Keratinocyte (primary cell): ENCODE data around the gene SLC9A3. TPM values are rescaled to one million over a fixed set of nuclear protein-coding genes. Genes with fewer than 3 reads are reported as not detected.

Experiments
- DNase-seq: peaks from one replicate; pipeline ENCODE4 v3.0.0-alpha.2; 2011; ENCODE audit warnings: low read depth, missing footprints, low spot score
- FAIRE-seq: peaks from 2 replicates; lab custom pipeline; 2011; peaks lifted over from hg19 to GRCh38; lab: Jason Lieb, UNC
- H2AFZ ChIP-seq: 2 replicates; pipeline ENCODE4 v1.6.0; 2012; ENCODE audit warnings: low read length, control low read depth, inconsistent platforms; ENCODE audit not compliant: control insufficient read depth
- H3K27ac ChIP-seq: 2 replicates; pipeline ENCODE4 v1.5.1; 2011; ENCODE audit warnings: low read length; ENCODE audit not compliant: control insufficient read depth, insufficient read depth
- H3K27me3 ChIP-seq: 3 replicates; pipeline ENCODE4 v1.6.0; 2011; ENCODE audit warnings: low read length; ENCODE audit not compliant: control insufficient read depth, insufficient read depth; ENCODE audit errors: extremely low read depth
- H3K36me3 ChIP-seq, 2 experiments: 2 replicates in 1 of 2; 3 replicates in 1 of 2; pipeline ENCODE4 v1.5.1; 2011; ENCODE audit warnings: low read length in 2 of 2, mild to moderate bottlenecking in 1 of 2; ENCODE audit not compliant: control insufficient read depth in 2 of 2, insufficient read depth in 2 of 2; ENCODE audit errors: extremely low read depth in 1 of 2
- H3K4me1 ChIP-seq: 3 replicates; pipeline ENCODE4 v1.5.1; 2011; ENCODE audit warnings: low read length; ENCODE audit not compliant: control insufficient read depth, insufficient read depth; ENCODE audit errors: extremely low read depth
- H3K4me2 ChIP-seq: 3 replicates; pipeline ENCODE4 v1.6.0; 2011; ENCODE audit warnings: low read depth, low read length; ENCODE audit not compliant: control insufficient read depth, insufficient read depth; ENCODE audit errors: extremely low read depth
- H3K4me3 ChIP-seq, 3 experiments: fragments of 200-600 bp in 1 of 3; sonication (generic) in 1 of 3; 2 replicates in 2 of 3; 3 replicates in 1 of 3; pipeline ENCODE4 v1.5.1; 2011 to 2016; ENCODE audit warnings: low read length in 3 of 3, mild to moderate bottlenecking in 3 of 3, control low read depth in 2 of 3, inconsistent platforms in 1 of 3, low read depth in 1 of 3, mixed read lengths in 1 of 3, mixed run types in 1 of 3, moderate library complexity in 1 of 3; ENCODE audit not compliant: control insufficient read depth in 2 of 3, insufficient read depth in 2 of 3; ENCODE audit errors: extremely low read depth in 1 of 3
- H3K79me2 ChIP-seq: 2 replicates; pipeline ENCODE4 v1.6.0; 2012; ENCODE audit warnings: low read length; ENCODE audit not compliant: control insufficient read depth, insufficient read depth
- H3K9ac ChIP-seq: 3 replicates; pipeline ENCODE4 v1.6.0; 2011; ENCODE audit warnings: low read length; ENCODE audit not compliant: control insufficient read depth, insufficient read depth; ENCODE audit errors: extremely low read depth
- H3K9me1 ChIP-seq: 3 replicates; pipeline ENCODE4 v1.6.0; 2011; ENCODE audit warnings: low read length; ENCODE audit not compliant: control insufficient read depth, insufficient read depth; ENCODE audit errors: extremely low read depth
- H3K9me3 ChIP-seq: 2 replicates; pipeline ENCODE4 v1.5.1; 2012; ENCODE audit warnings: low read depth, low read length; ENCODE audit not compliant: control insufficient read depth
- H4K20me1 ChIP-seq: 3 replicates; pipeline ENCODE4 v1.6.0; 2011; ENCODE audit warnings: low read length; ENCODE audit not compliant: control insufficient read depth, insufficient read depth; ENCODE audit errors: extremely low read depth
- EZH2 ChIP-seq: IDR thresholded peaks from one replicate; pipeline ENCODE4 v1.6.1; 2012; ENCODE audit warnings: inconsistent platforms, mild to moderate bottlenecking, low read length, moderate library complexity
- dilution Hi-C: fragments of 300-500 bp; cut with MboI; formaldehyde crosslinking; loops from one replicate; pipeline ENCODE4 v1.7.0; 2020; ENCODE audit warnings: low sequenced_read_pairs; ENCODE audit not compliant: extremely low pct_ligation_motif_present
- polyA plus RNA-seq, 5 experiments: library from polyadenylated mRNA; depleted of rRNA in 3 of 5; stranded (reverse) in 3 of 5; stranded (forward) in 1 of 5; unstranded in 1 of 5; fragments of >200 nt; gene quantifications; 1 replicate in 1 of 5; 2 replicates in 3 of 5; 3 replicates in 1 of 5; pipeline versions ENCODE4 v1.2.1 to v1.2.3, GENCODE V29; 2011 to 2012; ENCODE audit warnings: missing spikeins in 2 of 5, low read depth in 1 of 5, low replicate concordance in 1 of 5
- TF ChIP-seq, protein P1 (sequence below), 3 experiments: IDR thresholded peaks in 1 of 3; conservative IDR thresholded peaks in 1 of 3; optimal IDR thresholded peaks in 1 of 3; 2 replicates in 2 of 3; 3 replicates in 1 of 3; pipeline versions ENCODE3 to v1.5.1; 2011; ENCODE audit warnings: low read length in 3 of 3, mild to moderate bottlenecking in 3 of 3, moderate library complexity in 2 of 3, control low read depth in 1 of 3, inconsistent platforms in 1 of 3; ENCODE audit not compliant: insufficient read depth in 2 of 3; ENCODE audit errors: extremely low read depth in 1 of 3

Gene SLC9A3
- polyA plus RNA-seq, 1 donor (not counting 4 experiments of a cell fraction or from before 2014, with no cell fraction given) = 0.55 TPM

DNA sequence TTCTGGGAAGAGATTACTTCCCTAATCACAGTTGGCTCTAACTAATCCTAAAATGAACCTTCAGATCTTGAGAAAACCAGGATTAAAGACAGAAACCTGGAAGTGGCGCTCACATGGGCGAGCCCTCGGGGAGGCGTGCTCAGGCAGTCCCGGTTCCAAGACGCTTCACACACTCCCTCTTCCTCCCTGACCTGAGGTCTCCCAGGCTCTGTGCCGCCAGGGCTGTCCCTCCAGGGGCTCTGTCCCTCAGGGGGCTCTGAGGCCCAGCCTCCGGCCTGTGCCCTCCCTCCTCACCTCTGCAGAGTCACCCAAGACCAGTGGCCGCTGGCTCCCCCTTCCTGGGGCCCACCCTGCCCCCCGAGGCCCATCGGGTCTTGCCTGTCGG lies 10.2 kb downstream of the SLC9A3 start:
- no peak overlapping the region for H3K9ac ChIP-seq
- DNase-seq (no peak), FAIRE-seq (no peak)
- dilution Hi-C loops = no loop called here
- no peak overlapping the region for H3K27ac ChIP-seq
- no peak overlapping the region for H3K4me3 ChIP-seq
- no peaks in the 10 kb centered on the region for H3K9me3 ChIP-seq
- no peak overlapping the region for H2AFZ ChIP-seq
- peaks cover 71% of the 10 kb centered on the region for H3K27me3 ChIP-seq
- no peaks in the 10 kb centered on the region for H3K79me2 ChIP-seq
- no peak overlapping the region for H3K4me2 ChIP-seq
- TF ChIP-seq, protein P1, sequence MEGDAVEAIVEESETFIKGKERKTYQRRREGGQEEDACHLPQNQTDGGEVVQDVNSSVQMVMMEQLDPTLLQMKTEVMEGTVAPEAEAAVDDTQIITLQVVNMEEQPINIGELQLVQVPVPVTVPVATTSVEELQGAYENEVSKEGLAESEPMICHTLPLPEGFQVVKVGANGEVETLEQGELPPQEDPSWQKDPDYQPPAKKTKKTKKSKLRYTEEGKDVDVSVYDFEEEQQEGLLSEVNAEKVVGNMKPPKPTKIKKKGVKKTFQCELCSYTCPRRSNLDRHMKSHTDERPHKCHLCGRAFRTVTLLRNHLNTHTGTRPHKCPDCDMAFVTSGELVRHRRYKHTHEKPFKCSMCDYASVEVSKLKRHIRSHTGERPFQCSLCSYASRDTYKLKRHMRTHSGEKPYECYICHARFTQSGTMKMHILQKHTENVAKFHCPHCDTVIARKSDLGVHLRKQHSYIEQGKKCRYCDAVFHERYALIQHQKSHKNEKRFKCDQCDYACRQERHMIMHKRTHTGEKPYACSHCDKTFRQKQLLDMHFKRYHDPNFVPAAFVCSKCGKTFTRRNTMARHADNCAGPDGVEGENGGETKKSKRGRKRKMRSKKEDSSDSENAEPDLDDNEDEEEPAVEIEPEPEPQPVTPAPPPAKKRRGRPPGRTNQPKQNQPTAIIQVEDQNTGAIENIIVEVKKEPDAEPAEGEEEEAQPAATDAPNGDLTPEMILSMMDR (optimal IDR thresholded peaks at IDR 0.05 in 1 of 3, IDR thresholded peaks at IDR 0.05 in 1 of 3, conservative IDR thresholded peaks at IDR 0.05 in 1 of 3; ENCODE audit: extremely low read depth in 1 of 3, insufficient read depth in 2 of 3, low read length in 3 of 3) = no peak
- TF ChIP-seq EZH2 = no peak
- no peaks in the 10 kb centered on the region for H3K36me3 ChIP-seq
- peaks cover 4% of the 10 kb centered on the region for H3K4me1 ChIP-seq
- no peaks in the 10 kb centered on the region for H4K20me1 ChIP-seq
- no peaks in the 10 kb centered on the region for H3K9me1 ChIP-seq

DNA sequence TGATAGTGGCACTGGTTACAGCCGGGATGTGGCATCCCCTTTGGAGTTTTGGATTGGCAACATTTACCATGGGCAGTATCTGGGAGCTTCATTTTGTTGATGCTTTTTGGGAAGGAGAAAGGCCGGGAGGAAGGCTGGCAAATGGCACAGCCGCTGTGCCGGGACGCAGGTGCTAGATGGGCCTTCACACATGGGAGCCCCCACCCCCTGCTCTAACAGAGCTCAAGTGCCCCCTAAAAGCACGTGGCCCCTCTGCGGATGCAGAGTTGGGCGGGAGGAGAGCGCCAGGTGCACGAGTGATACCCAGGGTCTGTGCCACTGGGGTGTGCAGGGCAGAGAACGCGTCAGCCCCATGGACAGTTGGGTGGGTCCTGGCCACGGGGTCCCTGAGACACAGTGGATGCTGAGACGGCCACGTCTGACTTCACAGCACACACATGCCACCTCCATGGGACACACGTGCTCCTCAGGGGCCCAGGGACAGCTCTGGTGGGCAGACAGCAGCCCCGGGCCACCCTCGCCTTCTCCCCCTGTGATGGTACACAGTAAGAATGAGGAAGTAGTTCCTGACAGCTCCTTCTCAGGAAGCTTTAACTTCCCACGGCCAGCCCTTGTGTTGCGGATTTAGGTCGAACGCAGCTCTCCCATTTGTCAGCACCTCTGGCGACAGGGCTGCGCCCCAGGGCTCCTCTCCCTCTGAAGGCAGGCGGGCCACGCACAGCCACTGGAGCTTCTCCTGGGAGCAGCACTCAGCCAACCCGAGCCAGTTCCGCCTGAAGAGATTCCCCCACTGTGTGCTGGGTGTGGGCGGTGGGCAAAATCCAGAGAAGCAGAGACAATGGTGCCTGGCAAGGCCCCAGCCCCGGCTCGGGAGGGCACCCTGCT lies 10.8 kb downstream of the SLC9A3 start:
- H3K27me3 ChIP-seq = peaks cover 65% of the 10 kb centered on the region
- no peaks in the 10 kb centered on the region for H3K9me3 ChIP-seq
- no peaks in the 10 kb centered on the region for H3K9me1 ChIP-seq
- dilution Hi-C loops = no loop called here
- TF ChIP-seq EZH2 = no peak
- TF ChIP-seq, protein P1 (optimal IDR thresholded peaks at IDR 0.05 in 1 of 3, IDR thresholded peaks at IDR 0.05 in 1 of 3, conservative IDR thresholded peaks at IDR 0.05 in 1 of 3; ENCODE audit: extremely low read depth in 1 of 3, insufficient read depth in 2 of 3, low read length in 3 of 3) = no peak
- no peaks in the 10 kb centered on the region for H3K36me3 ChIP-seq
- H2AFZ ChIP-seq = no peak overlapping the region
- peaks cover 4% of the 10 kb centered on the region for H3K4me1 ChIP-seq
- no peaks in the 10 kb centered on the region for H4K20me1 ChIP-seq
- no peaks in the 10 kb centered on the region for H3K79me2 ChIP-seq
- DNase-seq (no peak), FAIRE-seq (no peak)
- H3K4me2 ChIP-seq = no peak overlapping the region
- H3K9ac ChIP-seq = no peak overlapping the region
- no peak overlapping the region for H3K27ac ChIP-seq
- no peak overlapping the region for H3K4me3 ChIP-seq
